HepG2 (cell line): ENCODE measurements around the gene CNGA3. TPM values are rescaled to one million over a fixed set of nuclear protein-coding genes. Genes with fewer than 3 reads are reported as not detected.

ENCODE experiments used
- CC2D1A ChIP-seq: sonication (generic); formaldehyde crosslinking; IDR thresholded peaks from 2 replicates; pipeline ENCODE4 v1.8.1; 2023; ENCODE audit warnings: mild to moderate bottlenecking, missing genetic modification reagents
- CEBPG ChIP-seq: IDR thresholded peaks from 2 replicates; pipeline ENCODE4 v1.6.1; 2016
- GABPB1 ChIP-seq: IDR thresholded peaks from 2 replicates; pipeline ENCODE4 v1.6.1; 2016; ENCODE audit warnings: mild to moderate bottlenecking, missing genetic modification reagents, moderate library complexity, missing compliant biosample characterization
- GLI4 ChIP-seq: sonication (generic); formaldehyde crosslinking; IDR thresholded peaks from 2 replicates; pipeline ENCODE4 v1.5.1; 2020; ENCODE audit warnings: missing genetic modification reagents, mild to moderate bottlenecking, moderate library complexity, borderline replicate concordance
- KLF13 ChIP-seq: sonication (generic); formaldehyde crosslinking; IDR thresholded peaks from 2 replicates; pipeline ENCODE4 v1.4.0; 2020; ENCODE audit warnings: mild to moderate bottlenecking, missing genetic modification reagents
- RARG ChIP-seq: sonication (generic); formaldehyde crosslinking; IDR thresholded peaks from 2 replicates; pipeline ENCODE4 v1.4.0; 2020; ENCODE audit warnings: low read depth, mild to moderate bottlenecking, missing genetic modification reagents
- RFX3 ChIP-seq: IDR thresholded peaks from 2 replicates; pipeline ENCODE4 v1.6.1; 2016; ENCODE audit warnings: missing biosample characterization, missing genetic modification reagents
- SMC3 ChIP-seq: IDR thresholded peaks from 2 replicates; pipeline ENCODE4 v1.6.1; 2011; ENCODE audit warnings: low read length, improper control_type of control experiment
- SP1 ChIP-seq, 2 experiments: fragments of 450-650 bp in 1 of 2; sonication (generic) in 1 of 2; formaldehyde crosslinking in 1 of 2; IDR thresholded peaks; 2 replicates each; pipeline versions ENCODE4 v1.4.0 to v1.6.1; 2016 to 2020; ENCODE audit warnings: missing genetic modification reagents in 1 of 2
- SRY ChIP-seq: sonication (generic); formaldehyde crosslinking; IDR thresholded peaks from 2 replicates; pipeline ENCODE4 v1.8.0; 2022; ENCODE audit warnings: mild to moderate bottlenecking, missing genetic modification reagents
- ZFP62 ChIP-seq: sonication (generic); formaldehyde crosslinking; IDR thresholded peaks from 2 replicates; pipeline ENCODE4 v1.4.0; 2020; ENCODE audit warnings: missing genetic modification reagents
- ZFP90 ChIP-seq: sonication (generic); formaldehyde crosslinking; IDR thresholded peaks from 2 replicates; pipeline ENCODE4 v1.8.0; 2022; ENCODE audit warnings: missing genetic modification reagents, mild to moderate bottlenecking, inconsistent platforms, borderline replicate concordance
- ZFYVE20 ChIP-seq: sonication (generic); formaldehyde crosslinking; IDR thresholded peaks from 2 replicates; pipeline ENCODE4 v1.8.0; 2023; ENCODE audit warnings: low read depth, mild to moderate bottlenecking, moderate library complexity, missing genetic modification reagents, borderline replicate concordance
- ZNF24 ChIP-seq: fragments of 450-650 bp; IDR thresholded peaks from 2 replicates; pipeline ENCODE4 v1.6.1; 2017; ENCODE audit warnings: antibody characterized with exemption, mild to moderate bottlenecking
- ZNF720 ChIP-seq: sonication (generic); formaldehyde crosslinking; IDR thresholded peaks from 2 replicates; pipeline ENCODE4 v1.4.0; 2020; ENCODE audit warnings: missing genetic modification reagents
- ZNF746 ChIP-seq: sonication (generic); formaldehyde crosslinking; IDR thresholded peaks from 2 replicates; pipeline ENCODE4 v1.8.0; 2022; ENCODE audit warnings: mild to moderate bottlenecking, missing genetic modification reagents
- ZNF891 ChIP-seq: sonication (generic); formaldehyde crosslinking; IDR thresholded peaks from 2 replicates; pipeline ENCODE4 v1.5.0; 2020; ENCODE audit warnings: mild to moderate bottlenecking, missing genetic modification reagents
- ZSCAN12 ChIP-seq: sonication (generic); formaldehyde crosslinking; IDR thresholded peaks from 2 replicates; pipeline ENCODE4 v1.9.0; 2021; ENCODE audit warnings: mild to moderate bottlenecking, missing genetic modification reagents
- polyA plus RNA-seq, 8 experiments: library from polyadenylated mRNA; depleted of rRNA in 3 of 8; stranded (reverse) in 7 of 8; unstranded in 1 of 8; fragments of >200 nt; fragmentation: Illumina TruSeq in 4 of 8; extraction: Trizol in 4 of 8; gene quantifications; 2 replicates each; pipeline versions ENCODE4 v1.2.1 to v1.2.3, GENCODE V29; 2011 to 2016; ENCODE audit warnings: low read depth in 4 of 8, missing spikeins in 1 of 8, mixed read lengths in 1 of 8; ENCODE audit not compliant: insufficient read depth in 1 of 8
- total RNA-seq, 5 experiments: library from RNA; depleted of rRNA; stranded (reverse); fragments of >200 nt; fragmentation: Illumina TruSeq; extraction: Trizol; gene quantifications; 2 replicates each; pipeline ENCODE4 v1.2.3, GENCODE V29; 2016; ENCODE audit warnings: low read depth in 1 of 5
- TF ChIP-seq, protein P1 (sequence below): IDR thresholded peaks from 2 replicates; pipeline ENCODE4 v1.6.1; 2016
- TF ChIP-seq, protein P2 (sequence below): sonication (generic); formaldehyde crosslinking; IDR thresholded peaks from 2 replicates; pipeline ENCODE4 v1.4.0; 2020; ENCODE audit warnings: mild to moderate bottlenecking, missing genetic modification reagents

The CNGA3 gene
- total and polyA plus RNA-seq, 2 of the 13 experiments (the other 11 are each of a cell fraction or from before 2014, with no cell fraction given): not detected

DNA sequence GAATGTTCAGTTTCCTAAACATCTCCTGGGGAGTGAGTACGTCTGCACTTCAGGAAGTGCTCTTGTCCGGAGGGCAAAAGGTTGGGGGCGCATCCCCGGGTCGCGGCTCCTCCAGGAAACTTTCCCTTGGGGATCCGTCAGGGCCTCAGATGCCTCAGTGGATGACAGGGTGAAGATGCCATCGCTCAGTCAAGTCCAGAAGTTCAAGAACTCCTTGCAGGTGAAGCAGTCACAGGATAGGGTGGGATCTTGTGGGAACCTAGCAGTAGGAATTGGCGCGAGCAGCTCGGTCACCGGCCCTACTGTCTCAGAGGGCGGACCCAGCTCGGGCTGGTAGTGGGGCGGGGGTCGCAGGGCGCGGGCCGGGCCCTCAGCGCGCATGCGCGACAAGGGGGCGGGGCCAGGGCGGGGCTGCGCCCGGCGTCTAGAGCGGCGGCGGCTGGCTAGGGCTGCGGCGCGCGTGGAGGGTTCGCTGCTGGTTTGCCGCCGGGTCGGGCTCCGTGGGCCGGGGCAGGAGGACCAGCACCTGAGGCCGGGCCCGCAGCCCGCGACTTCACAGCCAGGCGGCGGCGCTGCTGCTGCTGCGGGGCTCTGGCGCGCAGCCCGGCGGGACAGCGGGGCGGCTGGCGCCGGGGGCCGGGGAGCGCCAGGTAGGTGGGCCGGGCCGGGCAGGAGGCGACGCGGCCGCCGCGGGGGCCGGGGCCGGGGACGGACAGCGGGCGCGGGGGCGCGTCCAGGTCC is 98.3 kb downstream of the CNGA3 start, which contains the start of gene INPP4A (continued):
- TF ChIP-seq, protein P1, sequence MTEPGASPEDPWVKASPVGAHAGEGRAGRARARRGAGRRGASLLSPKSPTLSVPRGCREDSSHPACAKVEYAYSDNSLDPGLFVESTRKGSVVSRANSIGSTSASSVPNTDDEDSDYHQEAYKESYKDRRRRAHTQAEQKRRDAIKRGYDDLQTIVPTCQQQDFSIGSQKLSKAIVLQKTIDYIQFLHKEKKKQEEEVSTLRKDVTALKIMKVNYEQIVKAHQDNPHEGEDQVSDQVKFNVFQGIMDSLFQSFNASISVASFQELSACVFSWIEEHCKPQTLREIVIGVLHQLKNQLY: peak; percentile 31; the same call in 1 of the 2 replicates
- TF ChIP-seq ZSCAN12 (CRISPR knock-in tag) (no peak), SRY (CRISPR knock-in tag) (peak; percentile 86; the same call in 1 of the 2 replicates), CC2D1A (CRISPR knock-in tag) (no peak), ZFP90 (peak; percentile 82), ZFYVE20 (no peak), RFX3 (no peak), ZNF24 (no peak), SP1 (IDR thresholded peaks at IDR 0.05) (no peak), SP1 (CRISPR knock-in tag; IDR thresholded peaks at IDR 0.05) (peak; percentile 49; the same call in 1 of the 2 replicates), ZNF891 (CRISPR knock-in tag) (no peak), ZFP62 (CRISPR knock-in tag) (no peak), RARG (no peak), GLI4 (peak; percentile 47; the same call in 1 of the 2 replicates), SMC3 (no peak), CEBPG (no peak), KLF13 (CRISPR knock-in tag) (no peak), GABPB1 (CRISPR knock-in tag) (peak; percentile 61), ZNF746 (CRISPR knock-in tag) (0 out of 2 replicates have a peak, but pooled peaks have one; percentile 8), ZNF720 (CRISPR knock-in tag) (no peak)
- TF ChIP-seq, protein P2, sequence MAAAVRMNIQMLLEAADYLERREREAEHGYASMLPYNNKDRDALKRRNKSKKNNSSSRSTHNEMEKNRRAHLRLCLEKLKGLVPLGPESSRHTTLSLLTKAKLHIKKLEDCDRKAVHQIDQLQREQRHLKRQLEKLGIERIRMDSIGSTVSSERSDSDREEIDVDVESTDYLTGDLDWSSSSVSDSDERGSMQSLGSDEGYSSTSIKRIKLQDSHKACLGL: peak; percentile 81
